Activated T-helper 2 cell treated with anti-CD3 and anti-CD28 coated beads, Interferon-gamma antibody, Interleukin-2, Interleukin-4, amounts not matched to agents 10 μg/mL and 5 μg/mL and 100 μg/mL, durations not matched to agents 14 hours and 24 hours and 36 hours (primary cell): Measurements from ENCODE around the gene PTPN13. TPM values are rescaled to one million over a fixed set of nuclear protein-coding genes. Genes with fewer than 3 reads are reported as not detected.

Source experiments
- DNase-seq: peaks from one replicate; pipeline ENCODE4 v3.0.0; 2021; ENCODE audit warnings: low spot score
- H3K27ac Mint-ChIP-seq: one replicate; pipeline ENCODE4 v1.8.0; 2021; ENCODE audit warnings: mixed read lengths
- H3K27me3 Mint-ChIP-seq: one replicate; pipeline ENCODE4 v1.8.0; 2021; ENCODE audit warnings: low read depth, mixed read lengths
- H3K36me3 Mint-ChIP-seq: one replicate; pipeline ENCODE4 v1.8.0; 2021; ENCODE audit warnings: low read depth, mixed read lengths
- H3K4me1 Mint-ChIP-seq: one replicate; pipeline ENCODE4 v1.8.0; 2021; ENCODE audit warnings: low read depth, mixed read lengths
- H3K4me3 Mint-ChIP-seq: one replicate; pipeline ENCODE4 v1.8.0; 2021; ENCODE audit warnings: low read depth, mild to moderate bottlenecking, moderate library complexity, mixed read lengths
- H3K9me3 Mint-ChIP-seq: one replicate; pipeline ENCODE4 v1.8.0; 2021; ENCODE audit warnings: mixed read lengths
- intact Hi-C: fragments of 100-400 bp; cut with micrococcal nuclease; formaldehyde crosslinking; loops from one replicate; pipeline ENCODE4 v1.15.1; 2023
- total RNA-seq: library from RNA; stranded (reverse); gene quantifications from 2 replicates; pipeline ENCODE4 v1.2.3, GENCODE V29; 2022

Gene PTPN13
- total RNA-seq, 1 donor from 2014 or later = 0.18 TPM

DNA sequence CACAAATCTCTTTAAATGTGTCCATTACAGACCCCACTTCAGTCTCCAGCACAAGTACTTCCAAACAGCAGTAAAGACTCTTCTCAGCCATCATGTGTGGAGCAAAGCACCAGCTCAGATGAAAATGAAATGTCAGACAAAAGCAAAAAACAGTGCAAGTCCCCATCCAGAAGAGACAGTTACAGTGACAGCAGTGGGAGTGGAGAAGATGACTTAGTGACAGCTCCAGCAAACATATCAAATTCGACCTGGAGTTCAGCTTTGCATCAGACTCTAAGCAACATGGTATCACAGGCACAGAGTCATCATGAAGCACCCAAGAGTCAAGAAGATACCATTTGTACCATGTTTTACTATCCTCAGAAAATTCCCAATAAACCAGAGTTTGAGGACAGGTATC is 177.0 kb downstream of the PTPN13 start:
- Mint-ChIP-seq H3K27me3 (peaks cover 2% of the 10 kb centered on the region), H3K9me3 (no peaks in the 10 kb centered on the region), H3K4me1 (no peaks in the 10 kb centered on the region), H3K27ac (no peak overlapping the region), H3K36me3 (no peaks in the 10 kb centered on the region), H3K4me3 (no peak overlapping the region)
- DNase-seq = no peak
- intact Hi-C loops = no loop called here

DNA sequence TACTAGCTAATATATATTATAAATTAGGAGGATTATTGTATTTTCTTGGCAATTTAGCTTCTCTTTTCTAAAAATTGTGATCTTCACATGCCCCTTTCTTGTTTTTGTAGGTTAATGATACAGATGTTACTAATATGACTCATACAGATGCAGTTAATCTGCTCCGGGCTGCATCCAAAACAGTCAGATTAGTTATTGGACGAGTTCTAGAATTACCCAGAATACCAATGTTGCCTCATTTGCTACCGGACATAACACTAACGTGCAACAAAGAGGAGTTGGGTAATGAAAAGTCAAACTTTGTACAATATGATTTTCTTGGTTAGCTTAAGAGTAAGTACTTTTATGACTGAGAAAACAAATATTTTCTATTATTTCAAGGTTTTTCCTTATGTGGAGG is 180.9 kb downstream of the PTPN13 start:
- H3K36me3 Mint-ChIP-seq = no peaks in the 10 kb centered on the region
- H3K4me3 Mint-ChIP-seq = no peak overlapping the region
- no peak overlapping the region for H3K27ac Mint-ChIP-seq
- H3K9me3 Mint-ChIP-seq = no peaks in the 10 kb centered on the region
- peaks cover 2% of the 10 kb centered on the region for H3K27me3 Mint-ChIP-seq
- DNase-seq = no peak
- intact Hi-C loops = no loop called here
- H3K4me1 Mint-ChIP-seq = no peaks in the 10 kb centered on the region

DNA sequence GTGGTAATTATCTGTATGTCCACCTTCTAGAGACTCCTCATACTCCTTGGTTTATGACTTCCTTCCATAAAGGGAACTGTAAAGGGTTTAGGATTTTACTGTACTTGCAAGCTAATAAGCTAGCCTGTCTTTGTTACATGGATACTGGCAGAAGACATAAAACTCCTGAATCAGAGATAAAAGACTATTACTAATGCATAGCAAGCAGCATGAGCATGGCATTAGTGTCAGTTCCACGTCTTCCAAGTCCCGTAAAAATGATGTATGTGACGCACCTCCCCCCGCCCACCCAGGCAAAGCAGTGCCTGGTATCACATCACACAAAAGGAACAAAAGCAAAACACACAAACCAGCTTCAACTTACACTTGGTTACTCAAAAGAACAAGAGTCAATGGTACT is 184.1 kb downstream of the PTPN13 start:
- no peak overlapping the region for H3K27ac Mint-ChIP-seq

DNA sequence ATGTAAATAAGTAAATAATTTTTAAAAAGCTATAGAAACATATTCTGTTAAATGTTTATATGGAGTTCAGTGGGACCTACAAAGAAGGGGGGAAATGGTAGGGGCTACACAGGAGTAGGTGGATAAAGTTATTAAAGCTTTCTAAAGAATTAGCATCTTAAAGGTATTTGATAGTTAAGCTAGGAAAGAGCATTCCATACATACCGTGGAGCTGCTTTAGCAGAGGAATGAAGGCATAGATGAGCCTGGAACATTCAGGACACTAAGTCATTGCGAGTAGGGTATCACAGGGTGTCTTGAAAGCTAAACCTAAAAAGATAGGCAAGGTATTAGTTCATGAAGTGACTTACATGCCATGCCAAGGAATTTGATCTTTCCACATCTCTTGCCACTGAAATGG is 194.7 kb downstream of the PTPN13 start:
- no peak for DNase-seq
- Mint-ChIP-seq H3K36me3 (no peaks in the 10 kb centered on the region), H3K27me3 (peaks cover 1% of the 10 kb centered on the region), H3K4me1 (no peaks in the 10 kb centered on the region), H3K4me3 (no peak overlapping the region), H3K9me3 (no peaks in the 10 kb centered on the region), H3K27ac (no peak overlapping the region)
- intact Hi-C loops = no loop called here

More for the DNA sequence above, 184.1 kb downstream of the PTPN13 start:
- Mint-ChIP-seq H3K9me3 (no peaks in the 10 kb centered on the region), H3K4me3 (no peak overlapping the region), H3K4me1 (no peaks in the 10 kb centered on the region), H3K36me3 (no peaks in the 10 kb centered on the region), H3K27me3 (no peaks in the 10 kb centered on the region)
- no peak for DNase-seq
- intact Hi-C loops = no loop called here

DNA sequence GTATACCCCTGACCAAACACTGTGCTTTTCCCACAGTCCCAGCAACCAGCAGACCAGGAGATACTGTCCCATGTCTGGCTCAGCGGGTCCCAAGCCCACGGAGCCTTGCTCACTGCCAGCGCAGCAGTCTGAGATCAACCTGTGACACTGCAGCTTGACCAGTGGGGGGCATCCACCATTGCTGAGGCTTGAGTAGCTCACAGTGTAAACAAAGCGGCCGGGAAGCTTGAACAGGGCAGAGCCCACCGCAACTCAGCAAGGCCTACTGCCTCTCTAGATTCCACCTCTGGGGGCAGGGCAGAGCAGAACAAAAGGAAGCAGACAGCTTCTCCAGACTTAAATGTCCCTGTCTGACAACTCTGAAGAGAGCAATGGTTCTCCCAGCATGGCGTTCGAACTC is 197.0 kb downstream of the PTPN13 start:
- Mint-ChIP-seq H3K27ac (no peak overlapping the region), H3K36me3 (no peaks in the 10 kb centered on the region), H3K9me3 (no peaks in the 10 kb centered on the region), H3K27me3 (peaks cover 1% of the 10 kb centered on the region), H3K4me1 (no peaks in the 10 kb centered on the region), H3K4me3 (no peak overlapping the region)
- DNase-seq = no peak
- intact Hi-C loops = no loop called here

DNA sequence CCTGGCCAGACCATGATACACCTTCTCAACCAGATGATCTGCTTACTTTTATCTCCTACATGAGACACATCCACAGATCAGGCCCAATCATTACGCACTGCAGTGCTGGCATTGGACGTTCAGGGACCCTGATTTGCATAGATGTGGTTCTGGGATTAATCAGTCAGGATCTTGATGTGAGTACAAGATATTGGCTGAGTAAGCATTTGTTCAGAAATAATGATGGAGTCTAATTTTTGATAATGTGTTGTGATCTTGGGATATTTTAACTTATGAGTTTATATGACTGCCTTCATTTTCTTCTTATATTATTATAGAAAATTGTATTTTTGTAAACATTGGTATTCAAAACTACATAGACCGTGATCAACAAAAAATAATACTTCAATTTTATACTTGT is 215.7 kb downstream of the PTPN13 start:
- intact Hi-C loops = no loop called here
- no peak overlapping the region for H3K4me3 Mint-ChIP-seq
- no peak for DNase-seq
- H3K36me3 Mint-ChIP-seq = no peaks in the 10 kb centered on the region
- no peaks in the 10 kb centered on the region for H3K27me3 Mint-ChIP-seq
- H3K9me3 Mint-ChIP-seq = no peaks in the 10 kb centered on the region
- no peak overlapping the region for H3K27ac Mint-ChIP-seq
- no peaks in the 10 kb centered on the region for H3K4me1 Mint-ChIP-seq

DNA sequence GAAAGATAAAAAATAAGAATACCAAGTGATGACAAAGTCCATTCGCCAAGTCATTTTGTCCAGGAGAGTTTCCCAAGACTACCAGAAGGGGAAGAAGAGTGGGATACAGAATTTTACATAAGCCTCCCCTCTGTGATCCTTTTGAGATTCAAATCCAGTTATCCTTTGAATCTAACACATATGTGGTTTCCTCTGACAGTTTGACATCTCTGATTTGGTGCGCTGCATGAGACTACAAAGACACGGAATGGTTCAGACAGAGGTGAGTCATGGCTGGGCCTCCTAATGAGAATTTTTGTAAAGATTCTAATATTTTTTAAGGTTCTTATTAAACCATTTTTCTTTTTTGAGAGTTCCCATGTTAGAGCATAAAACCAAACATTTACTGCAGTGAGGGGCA is 216.7 kb downstream of the PTPN13 start:
- Mint-ChIP-seq H3K4me3 (no peak overlapping the region), H3K9me3 (peaks cover 5% of the 10 kb centered on the region), H3K36me3 (no peaks in the 10 kb centered on the region), H3K27me3 (no peaks in the 10 kb centered on the region), H3K4me1 (no peaks in the 10 kb centered on the region), H3K27ac (no peak overlapping the region)
- intact Hi-C loops = no loop called here
- no peak for DNase-seq

DNA sequence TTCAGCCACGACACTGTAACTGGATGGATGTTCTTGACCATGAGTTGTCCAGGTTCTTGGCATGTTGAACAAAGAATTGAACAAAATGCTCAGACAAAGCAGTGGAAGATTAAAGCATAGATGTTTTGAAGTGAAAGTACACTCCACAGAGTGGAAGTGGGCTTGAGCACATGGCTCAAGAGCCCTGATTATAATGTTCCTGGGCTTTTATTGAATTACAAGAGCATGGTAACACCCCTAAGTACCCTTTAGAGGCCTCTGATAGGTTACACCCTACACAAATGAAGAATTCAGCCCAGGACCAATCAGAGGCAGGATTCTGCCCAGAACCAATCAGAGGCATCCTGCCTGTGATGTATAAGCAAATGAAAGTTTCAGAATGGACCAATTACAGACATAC is 221.5 kb downstream of the PTPN13 start:
- Mint-ChIP-seq H3K27ac (no peak overlapping the region), H3K36me3 (no peaks in the 10 kb centered on the region), H3K9me3 (peaks cover 5% of the 10 kb centered on the region), H3K27me3 (no peaks in the 10 kb centered on the region), H3K4me1 (no peaks in the 10 kb centered on the region), H3K4me3 (no peak overlapping the region)
- DNase-seq = no peak
- intact Hi-C loops = no loop called here

DNA sequence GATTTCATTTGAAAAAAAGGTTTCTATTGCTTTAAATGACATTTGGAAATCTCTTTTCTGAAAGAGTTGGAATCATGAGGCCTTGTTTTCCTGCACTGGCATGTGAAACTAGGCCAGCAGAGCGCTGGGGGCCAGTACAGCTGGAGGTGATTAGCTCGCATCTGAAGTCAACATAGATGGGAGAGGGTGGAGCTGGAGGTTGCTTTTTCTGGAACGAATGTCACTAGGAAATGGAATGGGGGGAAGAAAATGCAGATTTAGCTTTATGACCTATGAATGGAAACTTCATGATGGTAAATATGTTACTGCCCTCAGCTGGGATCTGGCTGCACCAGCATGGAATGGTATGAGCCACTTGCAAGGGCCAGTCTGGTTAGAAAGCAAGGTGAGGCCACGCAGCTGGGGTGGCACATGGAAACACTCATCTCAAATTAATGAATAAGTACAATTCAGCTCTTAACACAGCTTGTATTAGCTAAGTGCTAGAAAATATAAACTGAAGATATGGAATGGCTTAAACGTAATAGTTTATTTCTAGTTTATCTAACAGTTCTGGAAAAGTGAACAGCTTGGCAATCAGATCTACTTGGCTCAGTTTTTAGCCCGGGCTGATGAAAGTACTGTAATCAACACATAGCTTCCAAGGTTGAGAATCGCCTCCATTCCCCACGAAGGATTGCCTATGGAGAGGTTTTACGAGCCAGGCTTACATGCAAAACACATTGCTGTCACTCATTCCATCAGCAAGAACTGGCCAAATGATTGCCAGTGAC is 222.6 kb downstream of the PTPN13 start:
- Mint-ChIP-seq H3K4me3 (no peak overlapping the region), H3K36me3 (no peaks in the 10 kb centered on the region), H3K27me3 (no peaks in the 10 kb centered on the region), H3K9me3 (peaks cover 5% of the 10 kb centered on the region), H3K4me1 (no peaks in the 10 kb centered on the region), H3K27ac (no peak overlapping the region)
- DNase-seq = no peak
- intact Hi-C loops = no loop called here

DNA sequence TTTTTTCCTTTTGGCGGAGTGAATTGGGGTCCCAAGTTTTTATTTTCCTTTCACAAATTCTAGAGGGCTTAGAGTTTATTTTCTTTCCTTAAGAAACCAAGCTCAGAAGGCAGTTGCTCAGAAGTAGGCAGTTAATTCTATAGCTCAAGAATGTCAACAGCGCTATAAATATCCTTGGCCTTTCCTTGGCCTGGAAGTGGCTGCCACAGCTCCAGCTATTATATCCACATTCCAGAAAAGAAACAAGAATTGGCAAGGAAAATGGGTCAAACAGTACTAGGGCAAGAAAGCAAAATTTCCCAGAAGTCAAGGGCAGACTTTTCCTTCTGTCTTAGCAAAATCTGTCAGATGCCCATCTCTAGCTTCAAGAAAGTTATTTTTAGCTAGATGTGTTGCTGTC is 224.1 kb downstream of the PTPN13 start:
- H3K27ac Mint-ChIP-seq = no peak overlapping the region
- peaks cover 5% of the 10 kb centered on the region for H3K9me3 Mint-ChIP-seq
- intact Hi-C loops = no loop called here
- H3K4me1 Mint-ChIP-seq = no peaks in the 10 kb centered on the region
- no peak for DNase-seq
- H3K36me3 Mint-ChIP-seq = no peaks in the 10 kb centered on the region
- H3K27me3 Mint-ChIP-seq = no peaks in the 10 kb centered on the region
- H3K4me3 Mint-ChIP-seq = no peak overlapping the region

DNA sequence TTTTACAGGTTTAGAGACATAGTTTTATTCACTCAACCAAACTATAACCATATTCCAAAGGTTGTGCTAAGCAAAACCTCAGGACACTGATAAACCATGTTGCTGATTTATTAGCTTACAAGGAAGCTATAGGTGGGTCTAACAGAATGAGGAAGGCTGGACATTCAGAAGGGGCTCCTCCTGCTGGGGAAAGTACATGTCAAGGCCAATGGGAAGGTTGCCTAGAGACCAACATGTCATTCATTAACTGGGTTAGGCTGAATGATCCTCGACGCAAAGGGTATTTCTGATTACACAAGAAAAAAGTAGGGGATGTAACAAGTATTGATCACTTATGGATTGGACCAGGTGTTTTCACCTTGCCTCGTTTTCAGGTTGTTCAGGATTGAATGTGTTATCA is 224.7 kb downstream of the PTPN13 start:
- peaks cover 5% of the 10 kb centered on the region for H3K9me3 Mint-ChIP-seq
- no peaks in the 10 kb centered on the region for H3K36me3 Mint-ChIP-seq
- no peak overlapping the region for H3K27ac Mint-ChIP-seq
- no peaks in the 10 kb centered on the region for H3K27me3 Mint-ChIP-seq
- intact Hi-C loops = no loop called here
- no peaks in the 10 kb centered on the region for H3K4me1 Mint-ChIP-seq
- no peak overlapping the region for H3K4me3 Mint-ChIP-seq
- no peak for DNase-seq

DNA sequence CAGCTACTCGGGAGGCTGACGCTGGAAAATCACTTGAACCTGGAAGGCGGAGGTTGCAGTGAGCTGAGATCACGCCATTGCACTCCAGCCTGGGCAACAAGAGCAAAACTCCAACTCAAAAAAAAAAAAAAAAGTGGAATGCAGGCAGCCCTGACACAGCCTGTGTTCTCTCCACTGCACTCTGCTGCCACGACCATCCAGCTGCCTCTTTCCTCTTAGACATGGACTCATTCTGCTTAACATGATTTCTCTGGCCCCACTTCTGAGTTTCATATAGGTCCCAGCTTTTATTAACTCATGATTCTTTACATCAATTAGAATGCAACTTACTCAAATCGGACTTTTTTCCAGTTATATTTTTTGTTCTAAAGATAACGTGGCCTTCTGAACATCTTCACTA is 225.4 kb downstream of the PTPN13 start:
- no peaks in the 10 kb centered on the region for H3K27me3 Mint-ChIP-seq
- DNase-seq = no peak
- peaks cover 5% of the 10 kb centered on the region for H3K9me3 Mint-ChIP-seq
- intact Hi-C loops = no loop called here
- no peaks in the 10 kb centered on the region for H3K4me1 Mint-ChIP-seq
- H3K4me3 Mint-ChIP-seq = no peak overlapping the region
- H3K36me3 Mint-ChIP-seq = no peaks in the 10 kb centered on the region
- H3K27ac Mint-ChIP-seq = no peak overlapping the region

DNA sequence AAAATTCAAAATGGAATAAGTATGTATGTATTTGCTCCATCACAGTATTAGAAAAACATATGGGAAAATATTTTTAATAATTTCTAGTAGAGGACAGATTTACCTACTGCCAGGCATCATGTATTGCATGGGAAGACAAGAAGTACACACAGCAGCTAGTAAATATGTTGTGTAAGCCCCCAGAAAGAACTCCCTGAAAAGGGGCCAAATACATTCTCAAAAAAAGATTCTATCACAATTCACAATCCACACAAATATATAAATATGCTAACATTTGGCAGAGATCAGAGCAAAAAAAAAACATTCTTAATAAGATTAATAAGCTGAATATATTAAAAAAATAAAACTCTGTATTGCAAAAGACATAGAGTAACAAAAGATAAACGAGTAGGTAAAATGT is 227.0 kb downstream of the PTPN13 start:
- H3K4me1 Mint-ChIP-seq = no peaks in the 10 kb centered on the region
- no peaks in the 10 kb centered on the region for H3K9me3 Mint-ChIP-seq
- H3K4me3 Mint-ChIP-seq = no peak overlapping the region
- DNase-seq = no peak
- no peaks in the 10 kb centered on the region for H3K36me3 Mint-ChIP-seq
- intact Hi-C loops = no loop called here
- H3K27ac Mint-ChIP-seq = no peak overlapping the region
- H3K27me3 Mint-ChIP-seq = no peaks in the 10 kb centered on the region

DNA sequence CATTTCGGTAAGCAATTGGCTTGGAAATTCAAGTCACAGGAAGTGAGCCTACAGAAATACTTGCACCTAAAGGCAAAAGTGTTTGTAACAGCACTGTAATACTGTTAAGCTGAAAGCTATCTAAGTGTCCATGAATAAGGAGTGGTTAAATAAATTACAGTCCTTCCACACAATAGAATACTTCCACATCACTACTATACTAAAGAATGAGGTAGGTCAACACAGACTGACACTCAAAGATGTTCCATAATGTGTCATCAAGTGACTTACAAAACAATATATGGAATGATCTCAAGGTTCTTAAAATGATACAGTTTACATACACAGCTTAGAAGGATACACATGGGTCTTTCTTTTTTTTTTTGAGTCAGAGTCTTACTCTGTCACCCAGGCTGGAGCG is 228.0 kb downstream of the PTPN13 start:
- Mint-ChIP-seq H3K36me3 (no peaks in the 10 kb centered on the region), H3K27ac (no peak overlapping the region), H3K27me3 (no peaks in the 10 kb centered on the region), H3K9me3 (no peaks in the 10 kb centered on the region), H3K4me1 (no peaks in the 10 kb centered on the region), H3K4me3 (no peak overlapping the region)
- intact Hi-C loops = no loop called here
- DNase-seq = no peak
